BE2C (cell line): ENCODE results near the gene EIF3J.
A peak's percentile ranks its signal among the peaks of the same experiment; 100 is the strongest.

ENCODE experiments used
- DNase-seq: peaks from one replicate; pipeline ENCODE4 v3.0.0-alpha.2; 2020
- H3K27me3 ChIP-seq: fragments of 250-450 bp; sonication (Bioruptor Pico); 2 replicates; pipeline ENCODE4 v1.5.1; 2020; ENCODE audit warnings: mild to moderate bottlenecking
- H3K36me3 ChIP-seq: fragments of 250-450 bp; sonication (Bioruptor Pico); 2 replicates; pipeline ENCODE4 v1.5.1; 2020; ENCODE audit warnings: mild to moderate bottlenecking
- H3K4me1 ChIP-seq: fragments of 250-450 bp; sonication (Bioruptor Pico); 2 replicates; pipeline ENCODE4 v1.5.1; 2020
- H3K4me3 ChIP-seq: 2 replicates; pipeline ENCODE4 v1.5.1; 2011; ENCODE audit warnings: low read depth, low read length
- H3K9me3 ChIP-seq: fragments of 250-450 bp; sonication (Bioruptor Pico); 2 replicates; pipeline ENCODE4 v1.5.1; 2020
- TF ChIP-seq, protein P1 (sequence below): IDR thresholded peaks from 2 replicates; pipeline ENCODE4 v1.5.1; 2012; ENCODE audit warnings: mild to moderate bottlenecking, low read depth, low read length

The EIF3J gene

GRCh38 chr15:44584162-44584749, 47.3 kb downstream of the EIF3J start:
- peak; percentile 63 for DNase-seq
- H3K36me3 ChIP-seq = peaks cover 32% of the 10 kb centered on the region
- H3K9me3 ChIP-seq = no peaks in the 10 kb centered on the region
- no peak overlapping the region for H3K4me3 ChIP-seq
- H3K4me1 ChIP-seq = no peaks in the 10 kb centered on the region
- H3K27me3 ChIP-seq = no peaks in the 10 kb centered on the region
- TF ChIP-seq, protein P1, sequence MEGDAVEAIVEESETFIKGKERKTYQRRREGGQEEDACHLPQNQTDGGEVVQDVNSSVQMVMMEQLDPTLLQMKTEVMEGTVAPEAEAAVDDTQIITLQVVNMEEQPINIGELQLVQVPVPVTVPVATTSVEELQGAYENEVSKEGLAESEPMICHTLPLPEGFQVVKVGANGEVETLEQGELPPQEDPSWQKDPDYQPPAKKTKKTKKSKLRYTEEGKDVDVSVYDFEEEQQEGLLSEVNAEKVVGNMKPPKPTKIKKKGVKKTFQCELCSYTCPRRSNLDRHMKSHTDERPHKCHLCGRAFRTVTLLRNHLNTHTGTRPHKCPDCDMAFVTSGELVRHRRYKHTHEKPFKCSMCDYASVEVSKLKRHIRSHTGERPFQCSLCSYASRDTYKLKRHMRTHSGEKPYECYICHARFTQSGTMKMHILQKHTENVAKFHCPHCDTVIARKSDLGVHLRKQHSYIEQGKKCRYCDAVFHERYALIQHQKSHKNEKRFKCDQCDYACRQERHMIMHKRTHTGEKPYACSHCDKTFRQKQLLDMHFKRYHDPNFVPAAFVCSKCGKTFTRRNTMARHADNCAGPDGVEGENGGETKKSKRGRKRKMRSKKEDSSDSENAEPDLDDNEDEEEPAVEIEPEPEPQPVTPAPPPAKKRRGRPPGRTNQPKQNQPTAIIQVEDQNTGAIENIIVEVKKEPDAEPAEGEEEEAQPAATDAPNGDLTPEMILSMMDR = peak; percentile 68

- H3K36me3 ChIP-seq = peaks cover 37% of the 10 kb centered on the region
- no peaks in the 10 kb centered on the region for H3K27me3 ChIP-seq
- no peaks in the 10 kb centered on the region for H3K4me1 ChIP-seq
- H3K9me3 ChIP-seq = no peaks in the 10 kb centered on the region
- H3K4me3 ChIP-seq = no peak overlapping the region
- TF ChIP-seq, protein P1 = no peak
- DNase-seq = no peak
Measured at GRCh38 chr15:44585633-44586032, 48.7 kb downstream of the EIF3J start.

DNA sequence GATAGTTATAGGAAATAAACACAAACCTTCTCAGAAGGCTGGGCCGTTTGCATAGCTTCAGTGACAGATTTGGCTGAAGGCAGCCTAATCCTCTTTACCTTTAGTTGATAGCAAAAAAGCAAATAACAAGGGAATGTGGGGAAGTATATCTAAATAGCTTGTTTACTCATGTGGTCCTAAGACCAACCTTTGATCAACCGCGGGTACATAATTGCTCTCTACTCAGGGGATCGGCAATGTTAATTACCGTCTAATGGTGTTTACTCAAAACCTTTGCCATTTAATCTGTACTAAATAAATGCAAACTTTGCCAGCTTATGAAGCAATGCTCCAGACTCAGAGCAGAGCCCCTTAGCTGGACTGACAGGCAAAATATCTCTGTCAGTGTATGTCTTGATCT, 51.6 kb downstream of the EIF3J start:
- Histone ChIP-seq H3K4me1 (no peaks in the 10 kb centered on the region), H3K4me3 (no peak overlapping the region), H3K36me3 (peaks cover 44% of the 10 kb centered on the region), H3K27me3 (no peaks in the 10 kb centered on the region), H3K9me3 (no peaks in the 10 kb centered on the region)
- TF ChIP-seq, protein P1 = no peak
- no peak for DNase-seq

DNA sequence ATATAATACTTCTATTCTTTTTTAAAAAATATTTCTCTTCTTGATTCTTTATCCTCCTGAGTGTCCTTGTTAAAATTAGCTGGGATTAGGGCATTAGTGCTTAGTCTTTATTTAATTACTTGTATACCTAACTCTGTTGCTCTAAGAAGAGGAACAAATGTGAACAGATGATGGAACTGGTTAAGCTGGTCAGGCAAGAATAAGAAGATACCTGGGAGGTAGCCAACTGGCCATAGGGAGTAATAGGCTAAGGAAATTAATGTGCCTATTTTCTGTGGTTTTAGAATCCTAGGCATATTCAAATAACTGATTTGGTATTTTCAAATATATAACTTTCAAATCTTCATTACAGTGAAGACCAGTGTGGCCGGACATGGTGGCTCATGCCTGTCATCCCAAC, 54.4 kb downstream of the EIF3J start:
- Histone ChIP-seq H3K9me3 (no peaks in the 10 kb centered on the region), H3K36me3 (peaks cover 51% of the 10 kb centered on the region), H3K4me3 (no peak overlapping the region), H3K27me3 (no peaks in the 10 kb centered on the region), H3K4me1 (no peaks in the 10 kb centered on the region)
- TF ChIP-seq, protein P1 = no peak
- no peak for DNase-seq

DNA sequence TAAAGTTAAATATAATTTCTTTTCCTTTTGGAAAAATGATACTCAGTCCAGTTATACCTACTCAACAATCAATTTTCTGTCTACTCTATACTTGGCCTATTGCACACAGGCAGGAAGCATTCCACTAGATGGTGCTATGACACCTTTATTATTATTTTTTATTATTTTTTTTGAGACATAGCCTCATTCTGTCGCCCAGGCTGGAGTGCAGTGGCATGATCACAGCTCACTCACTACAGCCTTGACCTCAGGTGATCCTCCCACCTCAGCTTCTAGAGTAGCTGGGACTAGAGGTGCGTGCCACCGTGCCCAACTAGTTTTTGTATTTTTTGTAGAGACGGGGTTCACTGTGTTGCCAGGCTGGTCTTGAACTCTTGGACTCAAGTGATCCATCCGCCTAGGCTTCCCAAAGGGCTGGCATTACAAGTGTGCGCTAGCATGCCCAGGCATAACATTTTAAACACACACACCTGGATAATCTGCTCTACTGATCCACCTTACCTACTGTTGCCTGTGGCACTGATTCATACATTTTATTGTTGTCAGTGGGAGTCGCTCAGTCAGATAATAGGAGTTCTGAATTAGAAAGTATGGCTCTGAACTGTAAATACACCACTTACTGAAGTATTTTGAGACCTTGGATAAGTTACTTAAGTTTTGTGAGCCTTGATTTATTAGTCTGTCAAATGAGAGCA, 56.2 kb downstream of the EIF3J start:
- Histone ChIP-seq H3K4me1 (no peaks in the 10 kb centered on the region), H3K4me3 (no peak overlapping the region), H3K36me3 (peaks cover 49% of the 10 kb centered on the region), H3K27me3 (no peaks in the 10 kb centered on the region), H3K9me3 (no peaks in the 10 kb centered on the region)
- TF ChIP-seq, protein P1 = peak; percentile 55
- no peak for DNase-seq

DNA sequence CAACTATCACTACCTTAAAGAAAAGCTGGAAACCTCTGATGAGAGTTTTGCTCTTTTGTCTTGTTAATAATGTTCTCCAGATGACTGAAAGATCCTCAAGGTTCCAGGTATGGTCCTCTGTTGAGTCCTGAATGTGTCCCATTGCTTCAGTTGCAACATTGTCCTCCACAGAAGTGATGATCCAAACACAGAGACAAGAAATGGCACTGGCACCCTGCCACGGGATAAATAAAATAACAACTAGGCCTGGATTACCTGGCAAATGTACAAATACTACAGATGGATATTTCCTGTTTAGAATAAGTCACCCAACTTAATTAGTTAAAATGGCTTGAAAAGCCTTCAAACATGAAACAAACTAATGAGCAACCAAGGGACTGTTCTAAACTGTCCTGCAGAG, 58.3 kb downstream of the EIF3J start:
- no peak overlapping the region for H3K4me3 ChIP-seq
- H3K9me3 ChIP-seq = no peaks in the 10 kb centered on the region
- H3K27me3 ChIP-seq = no peaks in the 10 kb centered on the region
- no peak for DNase-seq
- peaks cover 38% of the 10 kb centered on the region for H3K36me3 ChIP-seq
- TF ChIP-seq, protein P1 = no peak
- no peaks in the 10 kb centered on the region for H3K4me1 ChIP-seq
